ENCODE data around the gene RRP7A. TPM values are rescaled to one million over a fixed set of nuclear protein-coding genes. Genes with fewer than 3 reads are reported as not detected.
"Not testable (repeated sequence)": the region's sequence is repeated elsewhere in the genome, so short reads cannot be mapped to it uniquely, and the experiment has no call there.

The RRP7A gene
- total RNA-seq, 1 experiment from 2014 or later, result 50.8 TPM

DNA sequence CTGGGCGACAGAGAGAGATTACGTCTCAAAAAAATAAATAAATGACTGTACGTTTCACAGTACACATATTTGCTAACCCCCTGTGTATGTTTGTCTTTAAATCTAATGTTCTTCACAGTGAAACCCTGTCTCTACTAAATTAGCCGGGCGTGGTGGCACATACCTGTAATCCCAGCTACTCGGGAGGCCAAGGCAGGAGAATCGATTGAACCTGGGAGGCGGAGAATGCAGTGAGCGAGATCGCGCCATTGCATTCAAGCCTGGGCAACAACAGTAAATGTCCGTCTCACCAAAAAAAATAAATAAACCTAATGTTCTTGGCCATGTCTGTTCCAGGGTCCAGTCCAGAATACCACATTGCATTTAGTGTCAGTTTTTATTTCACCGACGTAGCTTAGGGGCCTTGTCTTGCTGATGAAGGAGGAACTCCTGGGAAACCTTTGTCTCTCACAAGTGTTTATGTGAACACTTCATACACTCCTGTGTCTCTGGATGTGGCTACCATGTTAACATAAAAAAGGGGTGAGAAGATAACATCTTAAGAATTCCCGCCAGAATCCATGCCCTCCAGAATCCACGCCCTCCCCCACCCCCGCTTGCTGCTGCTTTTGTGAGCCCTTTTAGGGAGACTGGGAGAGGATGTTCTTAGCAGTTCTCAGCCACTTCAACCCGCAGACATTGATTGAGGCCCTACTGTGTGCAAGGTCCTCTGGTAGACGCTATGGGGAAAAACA, 29.2 kb upstream of the RRP7A start:
- RAD21 ChIA-PET (ENCODE audit: low non-redundant PET in 1 of 2, low total read pairs in 2 of 2, uncharacterized antibody in 2 of 2, unreplicated experiment in 2 of 2), result no interaction called here
- no peak for DNase-seq (ENCODE audit: low read depth, low spot score)
- Histone ChIP-seq H3K4me2 (ENCODE audit: low read length) (no peak overlapping the region), H3K27me3 (ENCODE audit: insufficient read depth, low read length) (no peaks in the 10 kb centered on the region), H3K36me3 (ENCODE audit: control insufficient read depth in 1 of 2, insufficient read depth in 2 of 2, low read length in 2 of 2) (no peaks in the 10 kb centered on the region; a peak in 1 of 4 replicates), H3K9me3 (ENCODE audit: control insufficient read depth in 1 of 2, insufficient read depth in 1 of 2, low read depth in 1 of 2, low read length in 2 of 2) (no peaks in the 10 kb centered on the region), H3K9me2 (ENCODE audit: insufficient read depth) (no peaks in the 10 kb centered on the region), H2AFZ (ENCODE audit: low read depth, low read length, poor library complexity, severe bottlenecking) (no peak overlapping the region), H4K20me1 (ENCODE audit: insufficient read depth) (no peaks in the 10 kb centered on the region), H3K79me2 (ENCODE audit: insufficient read depth, low read length) (no peaks in the 10 kb centered on the region), H3K4me1 (ENCODE audit: control insufficient read depth in 1 of 2, insufficient read depth in 2 of 2, low read length in 2 of 2) (peaks cover 0 to 4% of the 10 kb centered on the region in 2 experiments; a peak in 1 of 4 replicates), H3K4me3 (replicated peaks in 1 of 2; ENCODE audit: low read depth in 1 of 2, low read length in 2 of 2) (no peak overlapping the region), H3K9ac (ENCODE audit: low read length) (no peak overlapping the region), H3K27ac (ENCODE audit: low read depth, low read length) (no peak overlapping the region)
- CTCF ChIA-PET, result no interaction called here
- BruUV-seq (replicated peaks), result no TSS peak
- TF ChIP-seq CBX3 (IDR thresholded peaks at IDR 0.05; ENCODE audit: low read depth) (no peak), YY1 (IDR thresholded peaks at IDR 0.05; ENCODE audit: extremely low read depth, insufficient replicate concordance, low read depth, low read length) (no peak), EZH2 (IDR thresholded peaks at IDR 0.05) (no peak)
- no peak for ATAC-seq
- POLR2A ChIA-PET, result no interaction called here
- intact Hi-C loops (cut with micrococcal nuclease), result no loop called here

DNA sequence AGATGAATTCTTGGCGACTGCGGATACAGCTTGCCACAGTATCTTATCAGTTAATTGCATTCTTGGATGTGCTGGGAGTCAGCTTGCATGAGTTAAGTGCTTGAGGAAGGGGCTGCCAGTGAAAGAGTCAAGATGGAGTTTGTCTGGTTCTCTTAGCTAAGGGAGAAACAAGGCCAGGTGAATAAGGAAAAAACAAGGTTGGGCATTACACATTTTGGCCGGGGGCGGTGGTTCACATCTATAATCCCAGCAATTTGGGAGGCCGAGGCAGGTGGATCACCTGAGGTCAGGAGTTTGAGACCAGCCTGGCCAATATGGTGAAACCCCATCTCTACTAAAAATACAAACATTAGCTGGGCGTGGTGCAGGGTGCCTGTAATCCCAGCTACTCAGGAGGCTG, 28.5 kb upstream of the RRP7A start:
- H3K9me2 ChIP-seq (ENCODE audit: insufficient read depth); RAD21 ChIA-PET (ENCODE audit: low non-redundant PET in 1 of 2, low total read pairs in 2 of 2, uncharacterized antibody in 2 of 2, unreplicated experiment in 2 of 2); POLR2A ChIA-PET; H3K79me2 ChIP-seq (ENCODE audit: insufficient read depth, low read length); H2AFZ ChIP-seq (ENCODE audit: low read depth, low read length, poor library complexity, severe bottlenecking); H4K20me1 ChIP-seq (ENCODE audit: insufficient read depth); H3K4me3 ChIP-seq (replicated peaks in 1 of 2; ENCODE audit: low read depth in 1 of 2, low read length in 2 of 2); intact Hi-C loops (cut with micrococcal nuclease); H3K36me3 ChIP-seq (ENCODE audit: control insufficient read depth in 1 of 2, insufficient read depth in 2 of 2, low read length in 2 of 2); DNase-seq (ENCODE audit: low read depth, low spot score); H3K9ac ChIP-seq (ENCODE audit: low read length); ATAC-seq; CTCF ChIA-PET; H3K4me1 ChIP-seq (ENCODE audit: control insufficient read depth in 1 of 2, insufficient read depth in 2 of 2, low read length in 2 of 2); H3K27ac ChIP-seq (ENCODE audit: low read depth, low read length); H3K9me3 ChIP-seq (ENCODE audit: control insufficient read depth in 1 of 2, insufficient read depth in 1 of 2, low read depth in 1 of 2, low read length in 2 of 2); H3K4me2 ChIP-seq (ENCODE audit: low read length); BruUV-seq (replicated peaks); H3K27me3 ChIP-seq (ENCODE audit: insufficient read depth, low read length): not testable (repeated sequence)

Measured in HCT116 (cell line).